ENCODE measurements around the gene FGF12. TPM values are rescaled to one million over a fixed set of nuclear protein-coding genes. Genes with fewer than 3 reads are reported as not detected.

FGF12 gene
- total RNA-seq, 6 experiments from 2014 or later, result 0.29 to 6.5 (median 0.76) TPM

- Histone ChIP-seq H3K4me1 (no peaks in the 10 kb centered on the region), H3K9me3 (no peaks in the 10 kb centered on the region), H3K27me3 (no peaks in the 10 kb centered on the region), H3K27ac (no peak overlapping the region), H3K36me3 (no peaks in the 10 kb centered on the region), H3K4me3 (no peak overlapping the region)
- DNase-seq (no peak), ATAC-seq (no peak)
- TF ChIP-seq CTCF (IDR thresholded peaks at IDR 0.05) (no peak), POLR2A (IDR thresholded peaks at IDR 0.05) (no peak)
- 89% methylated on average over 5 of the region's 5 CpGs for WGBS (ENCODE audit: insufficient coverage, low coverage, low lambda C conversion rate, missing lambda C conversion rate)
- intact Hi-C loops (cut with DNase I), result no loop called here
Observed at GRCh38 chr3:192260116-192261010, 467.0 kb downstream of the FGF12 start.

GRCh38 chr3:192259661-192260060 is 467.7 kb downstream of the FGF12 start:
- DNase-seq, result no peak
- WGBS (ENCODE audit: insufficient coverage, low coverage, low lambda C conversion rate, missing lambda C conversion rate), result 38% methylated on average over 3 of the region's 3 CpGs
- Histone ChIP-seq H3K4me1 (no peaks in the 10 kb centered on the region), H3K4me3 (no peak overlapping the region), H3K36me3 (no peaks in the 10 kb centered on the region), H3K27me3 (no peaks in the 10 kb centered on the region), H3K9me3 (no peaks in the 10 kb centered on the region), H3K27ac (no peak overlapping the region)
- TF ChIP-seq CTCF (IDR thresholded peaks at IDR 0.05) (no peak), POLR2A (IDR thresholded peaks at IDR 0.05) (no peak)
- intact Hi-C loops (cut with DNase I), result no loop called here
- ATAC-seq, result no peak

GRCh38 chr3:192258721-192259120 is 468.6 kb downstream of the FGF12 start:
- Histone ChIP-seq H3K27ac (no peak overlapping the region), H3K36me3 (no peaks in the 10 kb centered on the region), H3K4me1 (no peaks in the 10 kb centered on the region), H3K4me3 (no peak overlapping the region), H3K27me3 (no peaks in the 10 kb centered on the region), H3K9me3 (no peaks in the 10 kb centered on the region)
- 70% methylated on average over 6 of the region's 6 CpGs for WGBS (ENCODE audit: insufficient coverage, low coverage, low lambda C conversion rate, missing lambda C conversion rate)
- DNase-seq (no peak), ATAC-seq (no peak)
- no peak for TF ChIP-seq CTCF (IDR thresholded peaks at IDR 0.05)
- intact Hi-C loops (cut with DNase I), result no loop called here

- 65% methylated on average over 2 of the region's 2 CpGs for WGBS (ENCODE audit: insufficient coverage, low coverage, low lambda C conversion rate, missing lambda C conversion rate)
- TF ChIP-seq POLR2A (IDR thresholded peaks at IDR 0.05), result no peak
- no peak for TF ChIP-seq CTCF (IDR thresholded peaks at IDR 0.05)
Observed at GRCh38 chr3:192255839-192256238, 471.5 kb downstream of the FGF12 start.

More at GRCh38 chr3:192255839-192256238, 471.5 kb downstream of the FGF12 start:
- intact Hi-C loops (cut with DNase I), result no loop called here
- Histone ChIP-seq H3K4me1 (no peaks in the 10 kb centered on the region), H3K9me3 (no peaks in the 10 kb centered on the region), H3K27ac (no peak overlapping the region), H3K27me3 (no peaks in the 10 kb centered on the region), H3K36me3 (no peaks in the 10 kb centered on the region), H3K4me3 (no peak overlapping the region)
- ATAC-seq, result no peak
- DNase-seq, result no peak
